Choroid plexus epithelial cell (primary cell): ENCODE measurements around the gene PPP1R13B.

Experiments used
- DNase-seq: peaks from one replicate; pipeline ENCODE4 v3.0.0-alpha.2; 2010; ENCODE audit warnings: low read depth
- H3K4me3 ChIP-seq: 2 replicates; pipeline ENCODE4 v1.5.1; 2011; ENCODE audit warnings: low read depth, mild to moderate bottlenecking, control low read depth, low read length, moderate library complexity
- CTCF ChIP-seq: conservative IDR thresholded peaks from 2 replicates; pipeline ENCODE4 v1.5.1; 2011; ENCODE audit warnings: low read depth, mild to moderate bottlenecking, control low read depth, inconsistent platforms, low read length, moderate library complexity

PPP1R13B gene

GRCh38 chr14:103685276-103686211 lies 161.8 kb downstream of the PPP1R13B start:
- H3K4me3 ChIP-seq, result no peak overlapping the region
- DNase-seq, result no peak
- TF ChIP-seq CTCF, result no peak

- no peak for TF ChIP-seq CTCF
- H3K4me3 ChIP-seq, result no peak overlapping the region
- DNase-seq, result no peak
Observed at GRCh38 chr14:103684871-103685270, 162.5 kb downstream of the PPP1R13B start.

GRCh38 chr14:103684471-103684870 lies 162.9 kb downstream of the PPP1R13B start:
- no peak overlapping the region for H3K4me3 ChIP-seq
- no peak for DNase-seq
- no peak for TF ChIP-seq CTCF
